Stimulated activated CD4-positive, alpha-beta T cell treated with anti-CD3 and anti-CD28 coated beads, Interleukin-2, amount 100 ng/mL, for 48 hours (primary cell): ENCODE data around the gene ZFP57.
A peak's percentile ranks its signal among the peaks of the same experiment; 100 is the strongest.
"Not testable (repeated sequence)": the region's sequence is repeated elsewhere in the genome, so short reads cannot be mapped to it uniquely, and the experiment has no call there.

Experiments used
- DNase-seq, 2 donors: peaks; one replicate each; pipeline ENCODE4 v3.0.0-alpha.2; 2020

Gene ZFP57

GRCh38 chr6:29694637-29695036, 13.7 kb upstream of the ZFP57 start:
- DNase-seq = no peak

GRCh38 chr6:29685718-29686326, 4.9 kb upstream of the ZFP57 start:
- no peak for DNase-seq

GRCh38 chr6:29681811-29682210, 859 bp upstream of the ZFP57 start:
- DNase-seq = no peak

GRCh38 chr6:29680416-29680815, 536 bp downstream of the ZFP57 start:
- no peak for DNase-seq

DNA sequence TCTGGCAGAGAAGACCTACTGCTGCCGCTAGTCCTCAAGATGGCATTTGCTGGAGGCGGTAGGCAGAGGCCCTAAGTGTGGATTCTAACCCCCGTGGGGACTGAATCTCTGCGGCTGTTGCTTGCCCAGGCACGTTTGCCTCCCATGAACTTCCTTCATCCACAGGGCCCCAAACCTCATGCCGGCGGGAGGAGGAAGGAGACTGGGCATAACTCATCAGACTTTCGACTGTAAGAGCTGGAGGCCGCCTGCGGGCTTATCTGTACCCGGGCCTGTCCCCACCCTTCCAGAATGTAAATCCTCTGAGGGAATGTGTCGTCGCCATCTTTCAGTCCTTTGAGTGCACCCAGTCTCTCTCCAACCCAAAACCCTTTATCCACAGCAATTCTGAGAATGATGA, 990 bp downstream of the ZFP57 start:
- DNase-seq = no peak

- no peak for DNase-seq
Observed at GRCh38 chr6:29678114-29678513, 2.8 kb downstream of the ZFP57 start.

DNA sequence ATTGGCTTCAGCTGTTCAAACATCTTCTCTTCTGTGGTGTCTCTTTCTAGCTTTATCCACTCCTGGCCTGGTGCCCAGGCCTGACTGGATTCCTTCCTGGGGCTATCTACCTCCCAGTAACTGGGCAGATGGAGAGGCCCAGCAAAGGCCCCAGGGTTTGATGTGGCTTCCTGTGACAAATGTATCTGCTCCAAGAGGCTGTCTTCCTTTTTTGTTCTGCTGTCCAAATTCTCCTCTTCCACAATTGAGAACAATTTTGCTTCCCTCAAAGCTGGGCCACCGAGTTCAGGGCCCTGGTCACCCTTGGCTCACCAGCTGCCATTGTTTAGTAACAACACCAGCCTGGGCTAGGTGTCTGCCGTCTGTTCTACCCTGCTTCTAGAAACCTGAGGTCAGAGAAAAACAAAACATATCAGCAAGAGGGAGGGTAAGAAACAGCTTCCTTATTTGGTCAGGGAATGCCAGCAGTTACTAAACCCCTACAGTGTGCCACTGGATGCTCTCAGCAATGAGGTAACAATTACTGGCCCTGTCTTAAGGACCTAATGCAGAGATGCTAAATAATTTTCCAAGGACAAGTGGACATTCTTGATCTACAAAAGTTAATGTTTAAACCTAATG, 3.9 kb downstream of the ZFP57 start:
- DNase-seq = no peak

DNA sequence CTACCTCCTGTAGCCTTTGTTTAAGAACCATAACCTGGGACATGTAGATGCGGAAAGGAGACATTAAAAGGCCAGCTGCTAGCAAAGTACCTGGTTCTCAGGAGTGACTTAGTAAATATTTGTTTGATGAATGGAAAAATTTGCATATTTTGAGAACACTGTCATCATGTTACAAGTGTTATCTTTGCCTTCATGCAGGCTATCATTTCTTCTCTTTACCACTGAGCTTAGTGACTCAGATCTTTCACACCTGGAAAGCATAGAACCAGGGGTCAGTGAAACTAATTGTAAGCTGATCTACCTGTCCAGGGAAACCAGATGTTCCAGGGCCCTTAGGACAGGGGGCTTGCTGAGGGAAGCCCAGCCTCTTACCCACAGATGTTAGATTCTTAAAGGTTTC, 5.4 kb downstream of the ZFP57 start:
- DNase-seq = no peak

DNA sequence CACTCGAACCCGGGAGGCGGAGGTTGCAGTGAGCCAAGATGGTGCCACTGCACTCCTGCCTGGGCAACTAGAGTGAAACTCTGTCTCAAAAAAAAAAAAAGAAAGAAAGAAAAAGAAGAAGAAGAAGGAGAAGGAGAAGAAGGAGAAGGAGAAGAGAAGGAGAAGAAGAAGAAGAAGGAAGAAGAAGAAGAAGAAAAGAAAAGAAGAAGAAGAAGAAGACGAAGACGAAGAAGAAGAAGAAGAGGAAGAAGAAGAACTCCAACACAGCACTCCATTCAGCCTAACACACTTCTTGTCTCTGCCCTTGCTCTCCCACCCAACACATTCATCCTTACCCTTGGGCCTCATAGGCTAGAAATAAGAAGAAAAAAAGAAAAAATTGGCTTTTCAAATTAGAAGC, 6.9 kb downstream of the ZFP57 start:
- DNase-seq = no peak

DNA sequence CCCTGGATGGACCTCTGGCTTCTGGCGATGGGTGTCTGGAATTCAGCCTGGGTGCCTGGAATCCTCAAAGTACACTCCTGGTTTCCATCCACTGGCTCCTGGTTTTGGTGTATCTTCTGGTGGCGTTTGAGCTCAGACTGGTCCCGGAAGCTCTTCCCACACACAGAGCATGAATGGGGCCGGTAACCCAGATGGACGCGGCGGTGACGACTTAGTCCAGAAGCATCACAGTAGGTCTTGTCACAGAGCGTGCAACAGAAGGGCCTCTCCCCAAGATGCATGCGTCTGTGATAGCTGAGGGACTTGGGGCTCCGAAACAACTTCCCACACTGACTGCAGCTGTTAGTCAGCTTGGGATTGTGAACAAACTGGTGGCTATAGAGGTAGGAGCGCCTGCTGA, 7.8 kb downstream of the ZFP57 start:
- no peak for DNase-seq

DNA sequence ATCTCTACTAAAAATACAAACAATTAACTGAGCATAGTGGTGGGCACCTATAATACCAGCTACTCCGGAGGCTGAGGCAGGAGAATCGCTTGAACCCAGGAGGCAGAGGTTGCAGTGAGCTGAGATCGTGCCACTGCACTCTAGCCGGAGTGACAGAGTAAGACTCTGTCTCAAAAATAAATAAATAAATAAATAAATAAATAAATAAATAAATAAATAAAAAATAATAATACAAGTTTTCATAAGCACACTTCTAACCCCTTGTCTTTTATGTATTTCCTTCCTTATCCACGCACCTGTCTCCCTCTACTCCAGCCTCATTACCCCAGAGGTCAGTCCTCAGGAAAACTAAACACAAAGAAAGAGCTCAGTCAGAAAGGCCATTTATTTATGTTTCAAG, 8.8 kb downstream of the ZFP57 start:
- not testable (repeated sequence) for DNase-seq

GRCh38 chr6:29671026-29671425, 9.9 kb downstream of the ZFP57 start:
- DNase-seq = no peak

DNA sequence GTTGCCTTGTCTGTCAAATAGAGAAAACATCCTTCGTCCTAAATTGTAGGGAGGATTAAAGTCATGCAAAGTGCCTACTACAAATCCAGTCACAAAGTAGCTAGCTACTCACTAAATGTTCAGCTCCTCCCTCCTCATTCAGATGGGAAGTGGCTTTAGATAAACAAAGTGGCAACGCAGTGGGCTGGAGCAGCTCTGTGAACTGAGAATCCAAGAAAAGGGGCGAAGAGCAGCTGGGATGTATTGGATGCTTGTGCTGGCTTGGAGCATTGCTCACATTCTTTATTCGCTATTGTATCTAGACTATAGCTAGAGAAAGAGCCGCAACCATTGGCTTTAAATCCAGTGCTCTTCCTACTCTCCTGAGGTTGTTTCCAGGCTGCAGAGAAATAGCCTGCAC, 13.8 kb downstream of the ZFP57 start:
- no peak for DNase-seq

DNA sequence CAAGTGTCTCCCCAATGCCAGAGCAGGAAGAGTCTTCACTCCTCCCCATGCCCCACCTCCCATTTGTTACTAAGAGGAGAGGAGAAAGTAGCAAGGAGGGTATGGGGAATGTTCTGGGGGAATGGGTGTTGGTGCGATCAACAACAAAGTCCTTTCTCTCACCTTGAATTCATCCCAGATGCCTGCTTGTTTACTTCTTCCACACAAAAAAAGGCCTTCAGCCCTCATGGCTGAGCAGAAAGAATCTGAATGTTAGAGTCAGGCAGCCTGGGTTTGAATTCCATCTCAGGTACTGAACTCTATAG, 14.2 kb downstream of the ZFP57 start:
- DNase-seq = no peak

- no peak for DNase-seq
Observed at GRCh38 chr6:29665942-29666825, 14.8 kb downstream of the ZFP57 start.

- no peak for DNase-seq
Observed at GRCh38 chr6:29663300-29664042, 17.5 kb downstream of the ZFP57 start.

DNA sequence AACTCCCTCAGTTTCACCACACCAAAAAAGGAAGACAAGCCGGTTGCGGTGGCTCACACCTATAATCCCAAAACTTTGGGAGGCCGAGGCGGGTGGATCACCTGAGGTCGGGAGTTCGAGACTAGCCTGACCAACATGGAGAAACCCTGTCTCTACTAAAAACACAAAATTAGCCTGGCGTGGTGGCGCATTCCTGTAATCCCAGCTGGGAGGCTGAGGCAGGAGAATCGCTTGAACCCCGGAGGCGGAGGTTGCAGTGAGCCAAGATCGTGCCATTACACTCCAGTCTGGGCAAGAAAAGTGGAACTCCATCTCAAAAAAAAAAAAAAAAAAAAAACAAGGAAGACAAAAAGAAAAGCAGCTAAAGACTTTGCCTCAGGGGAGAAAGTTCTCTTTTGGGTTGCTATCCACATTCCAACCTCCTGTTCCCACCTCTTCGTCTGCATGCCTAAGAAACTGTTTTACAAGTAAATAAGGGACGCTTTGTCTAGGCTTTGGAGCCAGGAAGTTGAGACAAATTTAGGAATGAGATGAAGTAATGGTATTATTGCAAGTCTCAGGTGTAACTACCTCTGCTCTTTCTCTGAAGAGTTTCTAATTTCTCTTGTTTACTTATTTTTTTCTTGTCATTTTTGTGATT, 19.3 kb downstream of the ZFP57 start:
- DNase-seq = not testable (repeated sequence)

- no peak for DNase-seq
Observed at GRCh38 chr6:29661071-29661470, 19.9 kb downstream of the ZFP57 start.

GRCh38 chr6:29656798-29657197, 24.2 kb downstream of the ZFP57 start, which contains the start of gene MOG:
TSS of gene MOG (plus strand) at chr6:29657092. CDS start at chr6:29657210, 118 bp downstream.
- DNase-seq = no peak

GRCh38 chr6:29656157-29656556, 24.8 kb downstream of the ZFP57 start:
- no peak for DNase-seq

GRCh38 chr6:29655658-29656057, 25.3 kb downstream of the ZFP57 start:
- no peak for DNase-seq

- DNase-seq = peak in 1 of 2 donors; percentile 14
Observed at GRCh38 chr6:29653452-29654038, 27.4 kb downstream of the ZFP57 start.

DNA sequence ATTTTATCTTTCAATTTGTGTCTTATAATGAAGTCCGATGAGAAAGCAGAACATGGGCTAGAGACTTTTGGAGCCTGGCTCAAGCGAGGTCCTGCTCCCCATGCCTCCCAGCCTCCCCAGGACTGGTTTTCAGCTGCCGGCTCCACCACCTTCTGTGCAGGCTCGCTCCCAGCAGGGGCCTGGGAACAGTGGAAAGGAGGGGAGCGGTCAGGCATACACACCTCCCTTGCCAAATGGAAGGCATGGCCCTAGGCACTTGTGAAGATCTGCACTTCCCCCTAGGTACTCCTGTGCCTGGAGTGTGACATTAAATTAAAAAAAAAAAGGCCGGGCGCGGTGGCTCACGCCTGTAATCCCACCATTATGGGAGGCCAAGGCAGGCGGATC, 28.8 kb downstream of the ZFP57 start:
- DNase-seq = no peak
